Suprapubic skin (tissue), 4 donors: ENCODE results near the gene PIK3CD.

Experiments
- CTCF ChIP-seq, 2 donors: fragments of 200-600 bp in 1 of 2; fragments of 450-650 bp in 1 of 2; sonication (generic) in 1 of 2; IDR thresholded peaks; one replicate each; pipeline ENCODE4 v1.5.1; 2016 to 2019; ENCODE audit warnings: antibody characterized with exemption in 2 of 2, mild to moderate bottlenecking in 1 of 2, moderate library complexity in 1 of 2
- EP300 ChIP-seq: sonication (generic); formaldehyde crosslinking; IDR thresholded peaks from one replicate; pipeline ENCODE4 v1.6.1; 2017; ENCODE audit warnings: antibody characterized with exemption
- POLR2AphosphoS5 ChIP-seq, 3 donors: sonication (generic); formaldehyde crosslinking; IDR thresholded peaks; one replicate each; pipeline ENCODE4 v1.6.1; 2017; ENCODE audit warnings: antibody characterized with exemption in 3 of 3

GRCh38 chr1:9634582-9634981, 16.9 kb upstream of the PIK3CD start:
- TF ChIP-seq CTCF (IDR thresholded peaks at IDR 0.05): no peak
- no peak for TF ChIP-seq POLR2AphosphoS5 (IDR thresholded peaks at IDR 0.05)
- no peak for TF ChIP-seq EP300
